Stimulated activated naive CD8-positive, alpha-beta T cell treated with anti-CD3 and anti-CD28 coated beads, Interleukin-15, amount 100 ng/mL, for 72 hours (primary cell): ENCODE data around the gene LRRC32.
A peak's percentile ranks its signal among the peaks of the same experiment; 100 is the strongest.

Source experiments
- ATAC-seq: fragments of 150-1000 bp; cut with Tn5 transposase; 2 replicates; pipeline ENCODE4 v1.10.0; 2021; ENCODE audit warnings: mild to moderate bottlenecking, moderate library complexity
- DNase-seq, 2 donors: peaks; one replicate each; pipeline ENCODE4 v3.0.0; 2021 to 2022
- H3K27ac Mint-ChIP-seq, 2 donors: one replicate each; pipeline ENCODE4 v1.8.0; 2022; ENCODE audit warnings: mild to moderate bottlenecking in 2 of 2, mixed read lengths in 2 of 2, moderate library complexity in 2 of 2
- H3K27me3 Mint-ChIP-seq: one replicate; pipeline ENCODE4 v1.8.0; 2022; ENCODE audit warnings: mixed read lengths
- H3K4me1 Mint-ChIP-seq: one replicate; pipeline ENCODE4 v1.8.0; 2022; ENCODE audit warnings: mild to moderate bottlenecking, mixed read lengths
- H3K4me3 Mint-ChIP-seq, 2 donors: one replicate each; pipeline ENCODE4 v1.8.0; 2022; ENCODE audit warnings: mild to moderate bottlenecking in 2 of 2, mixed read lengths in 2 of 2, moderate library complexity in 1 of 2
- H3K9me3 Mint-ChIP-seq, 2 donors: one replicate each; pipeline ENCODE4 v1.8.0; 2022; ENCODE audit warnings: mixed read lengths in 2 of 2

The LRRC32 gene

GRCh38 chr11:76703707-76704106 is 33.2 kb upstream of the LRRC32 start:
- H3K4me1 Mint-ChIP-seq = peaks cover 12% of the 10 kb centered on the region
- no peak overlapping the region for H3K27ac Mint-ChIP-seq
- DNase-seq = no peak
- no peak overlapping the region for H3K4me3 Mint-ChIP-seq
- ATAC-seq = no peak
- peaks cover 5 to 8% of the 10 kb centered on the region in 2 donors for H3K9me3 Mint-ChIP-seq
- peaks cover 40% of the 10 kb centered on the region for H3K27me3 Mint-ChIP-seq

GRCh38 chr11:76702336-76703128 is 32.0 kb upstream of the LRRC32 start:
- ATAC-seq (no peak), DNase-seq (no peak)
- Mint-ChIP-seq H3K4me1 (peaks cover 12% of the 10 kb centered on the region), H3K4me3 (no peak overlapping the region), H3K9me3 (peaks cover 5 to 8% of the 10 kb centered on the region in 2 donors), H3K27me3 (peaks cover 32% of the 10 kb centered on the region), H3K27ac (no peak overlapping the region)

GRCh38 chr11:76701294-76702040 is 30.9 kb upstream of the LRRC32 start:
- no peak for ATAC-seq
- no peak for DNase-seq
- Mint-ChIP-seq H3K4me3 (no peak overlapping the region), H3K27ac (no peak overlapping the region), H3K4me1 (peaks cover 12% of the 10 kb centered on the region), H3K9me3 (peaks cover 5 to 6% of the 10 kb centered on the region in 2 donors), H3K27me3 (peaks cover 32% of the 10 kb centered on the region)

DNA sequence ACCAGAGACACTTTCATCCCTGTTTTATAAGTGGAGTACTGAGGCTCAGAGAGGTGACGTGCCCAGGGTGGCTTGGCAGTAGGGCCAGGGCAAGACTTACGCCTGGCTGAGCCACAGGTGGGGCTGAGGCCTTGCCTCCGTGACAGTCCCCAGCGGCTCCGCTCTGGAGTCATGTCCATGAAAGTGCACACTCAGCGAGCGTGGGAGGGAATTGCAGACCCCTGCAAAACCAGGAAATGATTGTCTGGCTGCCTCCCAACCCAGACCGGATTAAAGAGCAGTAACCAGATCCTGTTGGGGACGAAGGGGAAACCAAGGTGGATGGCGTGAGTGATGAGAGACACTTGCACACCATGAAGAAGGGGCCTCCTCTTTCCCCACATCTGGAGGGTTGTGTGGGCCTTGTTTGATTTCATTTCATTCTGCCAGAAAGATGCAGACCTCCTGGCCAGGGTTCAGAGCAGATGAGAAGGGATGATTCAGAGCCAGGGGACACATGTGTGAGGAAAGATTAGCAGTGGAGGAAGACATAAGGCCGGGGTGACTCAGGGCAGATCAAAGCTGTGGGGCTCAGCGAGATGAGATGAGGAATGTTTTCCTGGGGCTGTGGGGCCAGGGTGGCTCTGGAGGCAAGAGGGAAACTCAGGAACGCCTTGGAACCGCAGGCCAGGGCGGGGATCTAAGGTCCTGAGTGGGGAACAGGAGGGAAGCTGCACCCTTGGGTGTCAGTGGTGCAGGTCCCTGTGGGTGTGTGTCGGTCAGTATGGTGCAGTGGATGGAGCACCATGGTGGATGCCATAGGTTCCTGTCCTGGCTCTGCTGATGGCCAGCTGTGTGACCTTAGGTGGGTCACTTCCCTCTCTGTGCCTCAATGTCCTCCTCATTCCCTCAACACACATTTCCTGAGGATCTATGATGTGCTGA is 29.9 kb upstream of the LRRC32 start:
- peaks cover 19% of the 10 kb centered on the region for H3K4me1 Mint-ChIP-seq
- ATAC-seq (peak; percentile 63), DNase-seq (no peak)
- no peak overlapping the region for H3K4me3 Mint-ChIP-seq
- peaks cover 0 to 5% of the 10 kb centered on the region in 2 donors for H3K9me3 Mint-ChIP-seq
- peak overlapping the region; percentile 54 to 60 for H3K27ac Mint-ChIP-seq
- H3K27me3 Mint-ChIP-seq = peaks cover 32% of the 10 kb centered on the region

GRCh38 chr11:76699451-76700091 is 29.0 kb upstream of the LRRC32 start:
- peak; percentile 33 for ATAC-seq
- no peak overlapping the region for H3K27ac Mint-ChIP-seq
- peaks cover 32% of the 10 kb centered on the region for H3K27me3 Mint-ChIP-seq
- DNase-seq = no peak
- H3K9me3 Mint-ChIP-seq = peaks cover 0 to 3% of the 10 kb centered on the region in 2 donors
- H3K4me3 Mint-ChIP-seq = no peak overlapping the region
- peaks cover 22% of the 10 kb centered on the region for H3K4me1 Mint-ChIP-seq

GRCh38 chr11:76698321-76699043 is 27.9 kb upstream of the LRRC32 start:
- H3K4me1 Mint-ChIP-seq = peaks cover 22% of the 10 kb centered on the region
- H3K27me3 Mint-ChIP-seq = peaks cover 21% of the 10 kb centered on the region
- ATAC-seq (no peak), DNase-seq (no peak)
- no peak overlapping the region for H3K4me3 Mint-ChIP-seq
- H3K9me3 Mint-ChIP-seq = no peaks in the 10 kb centered on the region
- no peak overlapping the region for H3K27ac Mint-ChIP-seq

GRCh38 chr11:76696756-76697155 is 26.2 kb upstream of the LRRC32 start:
- Mint-ChIP-seq H3K4me3 (no peak overlapping the region), H3K27me3 (peaks cover 18% of the 10 kb centered on the region), H3K9me3 (no peaks in the 10 kb centered on the region), H3K4me1 (peaks cover 22% of the 10 kb centered on the region), H3K27ac (no peak overlapping the region)
- ATAC-seq = no peak
- DNase-seq = no peak

GRCh38 chr11:76695771-76696170 is 25.2 kb upstream of the LRRC32 start:
- DNase-seq = peak in 1 of 2 donors; percentile 25
- Mint-ChIP-seq H3K4me3 (no peak overlapping the region), H3K27me3 (peaks cover 14% of the 10 kb centered on the region), H3K27ac (no peak overlapping the region), H3K4me1 (peaks cover 20% of the 10 kb centered on the region), H3K9me3 (no peaks in the 10 kb centered on the region)
- peak; percentile 66 for ATAC-seq

- Mint-ChIP-seq H3K27me3 (peaks cover 8% of the 10 kb centered on the region), H3K4me1 (peaks cover 14% of the 10 kb centered on the region), H3K9me3 (no peaks in the 10 kb centered on the region), H3K27ac (no peak overlapping the region), H3K4me3 (no peak overlapping the region)
- DNase-seq (no peak), ATAC-seq (no peak)
Measured at GRCh38 chr11:76695133-76695532, 24.6 kb upstream of the LRRC32 start.

DNA sequence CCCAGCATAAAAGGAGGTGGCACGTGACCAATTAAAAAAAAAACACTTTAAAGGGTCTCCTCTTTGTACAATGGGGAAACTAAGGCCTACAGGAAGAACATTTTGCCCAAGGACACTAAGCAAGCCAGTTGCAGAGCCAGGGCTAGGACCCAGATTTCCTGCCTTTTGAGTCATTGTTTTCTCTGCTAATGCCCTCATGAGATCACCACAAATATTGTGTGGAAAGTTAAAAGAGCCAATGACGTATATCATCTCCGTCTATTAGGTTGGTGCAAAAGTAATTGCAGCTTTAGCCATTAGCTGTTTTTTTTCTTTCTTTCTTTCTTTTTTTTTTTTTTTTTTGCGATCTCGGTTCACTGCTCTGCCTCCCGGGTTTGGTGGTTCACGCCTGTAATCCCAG is 24.1 kb upstream of the LRRC32 start:
- Mint-ChIP-seq H3K27me3 (peaks cover 7% of the 10 kb centered on the region), H3K9me3 (no peaks in the 10 kb centered on the region), H3K4me1 (peaks cover 10% of the 10 kb centered on the region), H3K4me3 (no peak overlapping the region), H3K27ac (no peak overlapping the region)
- DNase-seq (no peak), ATAC-seq (no peak)

GRCh38 chr11:76693806-76694205 is 23.3 kb upstream of the LRRC32 start:
- H3K4me1 Mint-ChIP-seq = peaks cover 15% of the 10 kb centered on the region
- H3K27me3 Mint-ChIP-seq = peaks cover 7% of the 10 kb centered on the region
- DNase-seq (no peak), ATAC-seq (no peak)
- H3K27ac Mint-ChIP-seq = no peak overlapping the region
- no peaks in the 10 kb centered on the region for H3K9me3 Mint-ChIP-seq
- H3K4me3 Mint-ChIP-seq = no peak overlapping the region

DNA sequence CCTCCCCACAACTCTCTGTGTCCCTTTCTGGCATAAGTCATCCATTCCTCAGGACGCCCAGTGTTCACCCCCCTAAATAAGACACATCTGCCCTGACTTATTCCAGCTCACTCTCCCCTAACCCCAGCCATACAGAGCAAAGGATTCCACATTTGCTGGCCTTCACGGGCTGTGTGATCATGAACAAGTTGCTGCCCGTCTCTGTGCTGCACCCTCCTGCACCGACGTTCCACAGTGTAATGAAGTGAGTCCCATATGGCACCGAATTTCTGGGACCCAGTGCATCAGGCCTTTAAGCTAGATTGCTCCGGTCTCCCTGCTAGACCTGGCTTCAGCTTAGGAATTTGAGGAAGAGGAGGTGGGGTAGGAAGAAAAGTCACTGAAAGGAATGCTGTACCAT is 22.4 kb upstream of the LRRC32 start:
- ATAC-seq (no peak), DNase-seq (no peak)
- Mint-ChIP-seq H3K4me1 (peaks cover 17% of the 10 kb centered on the region), H3K27ac (no peak overlapping the region), H3K27me3 (peaks cover 7% of the 10 kb centered on the region), H3K4me3 (no peak overlapping the region), H3K9me3 (no peaks in the 10 kb centered on the region)

DNA sequence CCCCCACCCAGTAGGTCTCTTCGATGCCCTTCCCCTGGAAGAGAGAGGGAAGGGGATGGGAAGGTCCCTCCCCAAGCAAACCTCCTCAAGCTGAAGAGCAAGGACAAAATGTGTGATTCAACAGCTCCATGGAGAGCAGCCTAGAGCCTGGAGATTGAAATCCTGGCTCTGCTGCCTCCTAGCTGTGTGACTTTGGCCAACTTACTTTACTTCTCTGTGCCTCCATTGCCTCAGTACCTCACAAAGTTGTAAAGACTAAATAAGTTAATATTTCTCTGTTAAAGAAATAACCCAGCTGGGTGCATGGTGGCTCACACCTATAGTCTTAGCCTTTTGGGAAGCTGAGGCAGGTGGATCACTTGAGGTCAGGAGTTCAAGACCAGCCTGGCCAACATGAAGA is 21.1 kb upstream of the LRRC32 start:
- no peak overlapping the region for H3K27ac Mint-ChIP-seq
- H3K4me1 Mint-ChIP-seq = peaks cover 30% of the 10 kb centered on the region

DNA sequence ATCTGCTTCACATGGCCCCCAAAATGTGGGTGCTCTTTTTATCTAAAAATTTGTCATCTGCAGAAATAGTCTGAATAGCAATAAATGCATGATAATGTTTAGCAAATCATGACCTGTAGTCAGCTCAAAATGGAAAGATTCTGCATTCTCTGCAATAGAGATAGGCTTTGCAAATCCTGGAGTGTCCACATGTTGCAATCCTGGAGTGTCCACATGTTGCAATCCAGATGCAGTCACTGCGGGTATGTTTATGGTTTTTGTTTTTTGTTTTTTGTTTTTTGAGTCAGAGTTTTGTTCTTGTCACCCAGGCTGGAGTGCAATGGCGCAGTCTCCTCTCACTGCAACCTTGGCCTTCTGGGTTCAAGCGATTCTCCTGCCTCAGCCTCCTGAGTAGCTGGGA is 20.2 kb upstream of the LRRC32 start:
- no peak overlapping the region for H3K4me3 Mint-ChIP-seq
- no peaks in the 10 kb centered on the region for H3K9me3 Mint-ChIP-seq
- ATAC-seq = no peak
- H3K27ac Mint-ChIP-seq = no peak overlapping the region
- H3K4me1 Mint-ChIP-seq = peaks cover 35% of the 10 kb centered on the region
- DNase-seq = no peak
- peaks cover 7% of the 10 kb centered on the region for H3K27me3 Mint-ChIP-seq

More for the DNA sequence above, 21.1 kb upstream of the LRRC32 start:
- no peak overlapping the region for H3K4me3 Mint-ChIP-seq
- H3K27me3 Mint-ChIP-seq = peaks cover 7% of the 10 kb centered on the region
- no peaks in the 10 kb centered on the region for H3K9me3 Mint-ChIP-seq
- ATAC-seq = no peak
- DNase-seq = no peak
